ENCODE results near the gene GNS.
"Not testable (repeated sequence)": the region's sequence is repeated elsewhere in the genome, so short reads cannot be mapped to it uniquely, and the experiment has no call there.

The GNS gene

DNA sequence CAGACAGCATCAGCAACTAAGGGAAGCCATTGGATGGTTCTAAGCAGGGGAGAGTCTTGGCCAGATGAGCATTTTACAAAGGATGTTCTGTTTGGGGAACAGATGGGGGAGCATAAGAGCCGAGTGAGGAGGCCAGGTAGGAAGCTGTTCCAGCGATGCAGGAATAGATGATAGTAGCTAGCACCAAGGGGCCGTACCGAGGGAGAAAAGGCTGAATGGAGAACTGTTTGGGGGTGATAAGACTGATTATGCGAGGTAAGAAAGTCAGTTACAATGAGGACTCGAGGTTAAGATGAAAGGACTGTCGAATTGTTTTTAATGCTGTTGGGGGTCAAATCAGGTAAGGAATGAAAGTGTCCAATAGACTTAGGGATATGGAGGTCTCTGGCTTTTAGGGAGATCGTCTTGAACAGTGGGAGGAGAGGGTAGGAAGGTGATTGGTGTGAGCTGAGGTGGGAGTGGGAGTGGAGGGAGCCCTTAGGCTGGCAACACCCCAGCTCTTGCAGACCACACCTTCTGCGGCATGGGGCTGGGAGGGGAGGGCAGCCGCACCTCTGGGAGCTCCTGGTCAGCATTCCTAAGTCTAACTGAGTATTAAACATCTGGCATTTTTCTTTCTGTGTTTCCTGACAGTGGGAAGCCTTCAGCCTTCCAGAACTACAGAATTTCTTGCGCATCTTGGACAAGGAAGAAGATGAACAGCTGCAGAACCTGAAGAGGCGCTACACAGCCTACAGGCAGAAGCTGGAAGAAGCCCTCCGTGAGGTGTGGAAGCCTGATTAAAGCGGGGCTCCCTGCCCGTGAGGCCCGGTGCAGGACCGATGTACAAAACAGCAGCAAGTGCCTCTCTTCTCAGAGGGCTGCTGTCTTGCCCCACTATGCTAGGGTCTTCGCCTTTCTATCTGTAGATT, 64.8 kb downstream of the GNS start:
- DNase-seq: no peak

DNA sequence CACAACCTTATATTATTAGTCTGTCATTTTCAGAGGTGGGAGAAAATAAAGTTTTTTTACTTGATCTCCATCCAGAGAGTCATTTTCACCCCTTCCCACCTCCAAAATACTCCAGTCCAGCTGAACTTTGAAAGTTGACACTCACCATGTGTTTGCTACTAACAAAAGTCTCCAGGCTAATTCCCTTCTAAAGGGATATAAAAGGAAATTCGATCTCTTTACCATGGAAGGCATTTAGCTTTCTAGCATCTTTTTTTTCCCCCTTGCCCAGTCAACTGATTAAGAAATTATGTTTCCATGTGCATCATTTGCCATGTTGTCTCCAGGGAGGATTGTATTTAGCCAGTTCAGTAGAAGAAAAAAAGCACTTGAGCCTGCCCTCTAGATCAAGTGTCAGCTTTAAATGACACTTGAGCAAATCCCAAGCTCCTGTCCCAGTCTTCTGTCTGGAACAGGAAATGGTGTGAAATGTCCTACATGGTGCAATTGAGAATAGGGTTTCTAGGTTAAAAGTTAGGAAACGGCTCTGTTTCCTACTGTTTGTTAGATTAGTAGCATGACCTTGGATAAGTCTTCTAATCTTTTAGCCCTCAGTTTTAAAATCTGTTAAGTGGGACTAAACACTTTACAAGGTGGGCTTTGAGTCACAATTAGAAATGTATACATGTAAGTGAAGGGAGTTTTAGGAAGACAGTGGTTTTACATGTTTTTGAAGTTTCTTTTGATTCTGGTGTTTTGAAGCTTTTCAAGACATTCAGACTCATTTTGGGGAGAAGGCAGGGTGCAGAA, 67.2 kb downstream of the GNS start:
- DNase-seq: no peak

- no peak for DNase-seq
These were observed 67.9 kb downstream of the GNS start for GRCh38 chr12:64691227-64691794.

DNA sequence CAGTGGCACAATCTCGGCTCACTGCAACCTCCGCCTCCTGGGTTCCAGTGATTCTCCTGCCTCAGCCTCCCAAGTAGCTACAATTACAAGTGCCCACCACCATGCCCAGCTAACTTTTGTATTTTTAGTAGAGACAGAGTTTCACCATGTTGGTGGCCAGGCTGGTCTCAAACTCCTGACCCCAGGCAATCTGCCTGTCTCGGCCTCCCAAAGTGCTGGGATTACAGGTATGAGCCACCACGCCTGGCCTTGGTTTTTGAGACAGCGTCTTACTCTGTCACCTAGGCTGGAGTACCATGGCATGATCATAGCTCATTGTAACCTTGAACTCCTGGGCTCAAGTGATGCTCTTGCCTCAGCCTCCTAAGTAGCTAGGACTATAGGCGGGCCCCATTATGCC, 69.0 kb downstream of the GNS start:
- DNase-seq: not testable (repeated sequence)

GRCh38 chr12:64688715-64689114, 70.5 kb downstream of the GNS start:
- DNase-seq: no peak

DNA sequence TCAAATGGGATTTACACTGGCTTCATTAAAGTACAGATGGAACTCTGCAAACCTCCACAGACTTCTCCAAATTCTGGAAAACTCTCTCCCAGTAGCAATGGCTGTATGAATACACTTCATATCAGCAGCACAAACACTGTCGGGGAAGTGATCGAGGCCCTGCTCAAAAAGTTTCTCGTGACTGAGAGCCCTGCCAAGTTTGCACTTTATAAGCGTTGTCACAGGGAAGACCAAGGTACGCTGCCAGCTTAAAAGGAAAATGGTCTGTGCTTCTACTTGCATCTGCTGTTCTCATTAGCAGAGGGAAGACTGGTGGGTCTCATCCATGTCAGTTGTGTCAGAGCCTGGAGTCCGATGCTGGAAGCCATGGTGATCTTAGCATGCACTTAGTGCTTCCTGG, 71.0 kb downstream of the GNS start:
- no peak for DNase-seq

DNA sequence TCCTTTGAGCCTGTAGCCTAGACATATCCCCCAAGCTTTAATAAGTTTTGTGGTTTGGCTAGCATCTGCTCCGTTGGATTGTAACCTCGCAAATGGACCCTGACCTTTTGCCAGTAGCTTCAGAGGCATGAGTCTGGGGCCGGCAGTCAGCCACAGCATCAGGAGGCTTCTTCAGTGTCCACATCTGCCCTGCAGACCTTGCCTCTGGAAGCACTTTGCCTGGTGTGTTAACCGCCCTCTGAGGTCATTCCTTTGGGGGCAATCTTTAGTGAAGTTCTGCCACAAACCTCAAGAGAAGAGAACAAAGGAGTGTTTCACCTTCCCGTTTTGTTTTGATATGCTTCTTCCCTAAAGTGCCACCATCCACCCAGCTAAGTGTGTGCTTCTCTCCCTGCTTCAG, 71.4 kb downstream of the GNS start:
- DNase-seq: no peak

DNA sequence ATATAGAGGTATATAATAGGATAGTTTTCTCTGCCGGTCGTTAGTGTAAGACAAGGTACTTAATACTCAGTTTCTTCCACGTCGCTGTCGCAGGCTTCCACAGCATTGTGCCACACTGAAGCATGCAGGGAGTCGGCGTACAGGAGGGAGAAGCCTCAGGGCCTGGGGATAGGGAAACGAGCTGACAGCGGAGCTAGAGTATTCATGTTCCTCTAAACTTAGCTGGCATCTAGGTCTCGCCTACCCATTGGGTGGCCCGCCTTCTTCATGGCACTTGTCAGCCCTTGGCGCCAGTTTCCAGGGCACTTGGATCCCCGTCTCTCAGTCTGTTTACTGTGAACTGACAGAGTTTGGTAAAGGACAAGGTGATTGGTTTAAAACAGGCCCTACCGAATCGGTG, 73.6 kb downstream of the GNS start:
- DNase-seq: no peak

- no peak for DNase-seq
These were observed 74.2 kb downstream of the GNS start for GRCh38 chr12:64685050-64685449.

DNA sequence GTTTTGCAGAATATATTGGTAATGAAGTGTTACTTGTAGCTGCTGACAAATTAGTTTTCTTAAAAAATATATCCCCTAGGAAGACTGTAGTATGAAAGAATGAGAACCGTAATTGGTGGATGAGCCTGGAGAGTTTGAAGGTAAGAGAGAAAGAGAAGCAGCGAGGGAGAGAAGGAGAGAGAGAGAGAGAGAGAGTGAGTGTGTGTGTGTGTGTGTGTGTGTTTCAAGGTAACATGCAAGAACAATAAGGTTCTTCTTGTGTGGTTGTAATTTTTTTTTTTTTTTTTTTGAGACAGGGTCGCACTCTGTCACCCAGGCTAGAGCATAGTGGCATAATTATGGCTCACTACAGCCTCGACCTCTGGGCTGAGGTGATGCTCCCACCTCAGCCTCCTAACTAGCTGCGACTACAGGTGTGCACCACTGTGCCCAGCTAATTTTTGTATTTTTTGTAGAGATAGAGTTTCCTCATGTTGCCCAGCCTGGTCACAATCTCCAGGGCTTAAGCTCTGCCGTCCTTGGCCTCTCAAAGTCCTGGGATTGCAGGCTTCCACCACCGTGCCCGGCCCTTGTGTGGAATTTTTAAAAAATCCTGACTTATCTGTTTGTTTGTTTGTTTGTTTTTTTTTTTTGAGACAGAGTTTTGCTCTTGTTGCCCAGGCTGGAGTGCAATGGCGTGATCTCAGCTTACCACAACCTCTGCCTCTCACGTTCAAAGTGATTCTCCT, 75.2 kb downstream of the GNS start:
- no peak for DNase-seq

DNA sequence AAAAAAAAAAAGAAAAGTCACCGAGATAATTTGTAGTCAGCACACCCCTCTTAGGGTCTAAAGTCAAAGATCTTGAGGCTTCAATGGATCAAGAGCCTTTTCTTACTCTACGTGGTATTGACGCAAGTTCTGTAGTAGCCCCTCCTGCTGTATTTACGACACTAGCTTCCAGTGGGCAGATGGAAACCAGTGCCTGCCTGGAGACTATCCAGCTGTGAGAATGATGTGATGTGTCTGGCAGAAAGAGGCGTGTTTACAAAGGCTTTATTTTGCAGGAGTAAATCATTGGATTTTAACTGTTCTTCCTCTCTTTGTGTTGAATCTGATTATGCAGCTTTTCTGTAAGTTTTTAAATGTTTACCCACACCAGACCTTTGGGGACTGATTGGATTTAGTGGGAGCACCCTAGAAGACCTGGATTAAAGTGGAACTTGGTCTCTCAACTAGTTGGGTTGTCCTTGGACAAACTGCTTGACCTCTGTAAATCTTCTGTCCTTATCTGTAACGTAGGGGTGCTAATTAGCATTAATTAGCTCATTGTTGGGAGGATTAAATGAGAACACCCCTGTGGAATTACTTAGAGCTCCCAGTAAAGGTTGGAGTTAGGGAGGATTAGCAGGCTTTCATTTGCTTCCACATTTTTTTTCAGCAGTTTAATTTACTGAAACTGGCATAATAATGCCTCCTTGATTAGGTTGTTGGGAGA, 76.5 kb downstream of the GNS start:
- peak; percentile 51 for DNase-seq

DNA sequence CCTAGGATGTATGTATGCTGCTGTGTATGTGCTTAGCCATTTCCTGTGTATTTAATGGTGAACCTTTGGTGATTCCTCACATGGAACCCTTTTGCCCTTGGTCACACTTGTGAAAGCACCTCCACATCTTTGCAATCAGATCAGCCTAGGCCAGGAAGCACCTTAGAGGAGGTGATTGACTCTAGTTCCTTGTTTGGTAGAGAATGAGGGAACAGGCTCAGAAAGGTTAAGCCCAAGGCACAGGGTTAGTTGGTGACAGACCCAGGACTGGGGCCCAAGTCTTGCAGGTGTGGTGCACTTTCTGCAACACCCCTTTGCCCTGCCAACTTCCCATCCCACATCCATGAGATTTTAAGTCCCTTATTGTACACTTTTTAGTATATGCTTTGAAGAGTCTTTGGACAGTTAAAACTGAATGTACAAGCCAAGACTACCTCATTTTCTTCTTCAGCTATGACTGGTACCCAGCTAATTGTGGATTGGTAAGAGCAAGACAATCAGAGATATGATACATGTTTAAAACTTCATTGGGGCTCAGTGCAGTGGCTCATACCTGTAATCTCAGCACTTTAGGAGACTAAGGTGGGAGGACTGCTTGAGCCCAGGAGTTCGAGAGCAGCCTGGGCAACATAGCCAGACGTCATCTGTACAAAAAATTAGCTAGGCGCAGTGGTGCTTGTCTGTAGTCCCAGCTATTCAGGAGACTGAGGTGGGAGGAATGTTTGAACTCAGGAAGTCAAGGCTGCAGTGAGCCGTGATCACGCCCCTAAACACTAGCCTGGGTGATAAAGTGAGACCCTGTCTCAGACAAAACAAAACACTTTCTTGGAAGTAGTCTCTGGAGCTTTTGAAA, 77.8 kb downstream of the GNS start:
- DNase-seq: no peak

DNA sequence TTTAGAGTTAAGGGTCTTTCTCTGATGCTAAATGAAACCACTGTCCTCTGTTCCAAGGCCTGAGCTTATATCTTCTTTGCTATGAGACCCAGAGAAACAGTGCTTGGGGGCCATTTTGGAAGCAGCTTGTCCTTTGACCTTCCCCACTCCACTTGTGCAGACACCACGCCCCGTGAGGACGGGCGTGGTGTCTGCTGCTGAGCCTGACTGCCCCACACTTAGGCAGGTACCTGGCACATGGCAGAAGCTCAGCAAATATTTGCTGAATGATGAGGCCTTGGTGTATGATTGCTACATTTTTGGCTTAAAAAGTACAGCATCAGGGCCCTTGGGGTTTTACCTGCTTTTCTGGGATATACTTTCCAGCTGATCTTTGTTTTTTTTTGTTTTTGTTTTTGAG, 79.0 kb downstream of the GNS start:
- DNase-seq: no peak

DNA sequence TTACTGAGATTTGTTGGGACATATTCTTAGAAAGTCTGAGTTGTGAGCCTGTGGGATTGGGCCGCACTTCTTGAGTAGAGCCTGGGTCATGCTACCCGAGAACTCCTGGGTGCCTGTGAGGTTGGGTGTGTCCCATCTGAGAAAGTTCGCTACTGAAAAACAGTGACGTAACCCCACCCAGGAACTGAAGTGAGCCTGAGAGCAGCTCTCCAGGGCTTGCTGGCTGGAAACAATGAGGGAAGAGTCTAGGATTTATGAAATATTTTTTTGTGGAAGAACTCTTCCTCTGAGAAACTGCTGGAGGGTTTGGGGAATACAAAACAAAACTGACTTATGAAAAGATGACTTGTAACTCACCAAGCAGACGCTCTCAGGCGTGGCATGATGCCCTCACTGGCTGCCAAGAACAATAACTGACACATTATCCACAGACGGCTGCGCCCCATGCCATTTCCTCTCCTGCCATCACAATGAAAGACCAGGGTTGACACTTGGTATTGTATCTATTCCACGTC, 79.7 kb downstream of the GNS start:
- DNase-seq: peak; percentile 75

GRCh38 chr12:64678835-64679234, 80.4 kb downstream of the GNS start:
- no peak for DNase-seq

GRCh38 chr12:64678248-64678647, 81.0 kb downstream of the GNS start:
- no peak for DNase-seq

GRCh38 chr12:64675795-64676194, 83.4 kb downstream of the GNS start:
- DNase-seq: no peak

- DNase-seq: no peak
These were observed 84.8 kb downstream of the GNS start for GRCh38 chr12:64674367-64674922.

GRCh38 chr12:64673490-64674169, 85.6 kb downstream of the GNS start:
- DNase-seq: no peak

DNA sequence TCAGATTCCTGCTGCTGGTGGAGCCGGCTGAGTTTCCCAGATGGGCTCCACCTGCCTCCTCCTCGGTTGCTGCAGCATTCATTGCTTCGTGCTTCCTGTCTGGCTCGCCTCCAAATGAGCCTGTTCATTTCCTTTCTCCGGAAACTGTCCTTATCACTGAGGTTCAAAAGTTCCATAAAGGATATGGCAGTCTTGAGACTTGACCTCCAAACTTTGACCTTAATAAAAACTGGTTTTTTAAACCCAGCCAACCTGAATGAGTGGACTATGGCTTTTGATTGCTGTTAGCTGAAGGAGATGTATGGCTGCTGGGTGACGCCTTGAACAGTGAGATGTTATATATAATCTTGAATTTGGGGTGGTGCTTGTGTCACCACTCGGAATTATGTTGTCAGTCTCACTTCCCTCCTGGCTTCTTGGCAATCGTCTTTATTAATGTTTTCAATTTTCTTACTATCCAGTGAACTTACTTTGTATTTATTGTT, 86.2 kb downstream of the GNS start:
- DNase-seq: no peak
